HG03432 (cell line): ENCODE data around the gene SERINC2.

ENCODE experiments used
- ATAC-seq: cut with Tn5 transposase; IDR thresholded peaks from one replicate; pipeline ENCODE4 v1.9.1; 2021; ENCODE audit warnings: mild to moderate bottlenecking, moderate library complexity; ENCODE audit not compliant: unreplicated experiment

Gene SERINC2

GRCh38 chr1:31412732-31413404, at the start of gene SERINC2:
Gene SERINC2 (plus strand): TSS chr1:31413213. CDS start chr1:31413266, 53 bp downstream.
- no peak for ATAC-seq

GRCh38 chr1:31364561-31365250, 48.3 kb upstream of the SERINC2 start:
- ATAC-seq, result no peak

- ATAC-seq, result no peak
Observed at GRCh38 chr1:31366796-31367195, 46.2 kb upstream of the SERINC2 start.

GRCh38 chr1:31368611-31369107, 44.4 kb upstream of the SERINC2 start:
- no peak for ATAC-seq

- ATAC-seq, result no peak
Observed at GRCh38 chr1:31370021-31370420, 43.0 kb upstream of the SERINC2 start.

- ATAC-seq, result no peak
Observed at GRCh38 chr1:31370565-31370964, 42.4 kb upstream of the SERINC2 start.

GRCh38 chr1:31371121-31371959, 41.7 kb upstream of the SERINC2 start:
- ATAC-seq, result no peak

- no peak for ATAC-seq
Observed at GRCh38 chr1:31372051-31372450, 41.0 kb upstream of the SERINC2 start.

GRCh38 chr1:31372751-31373055, 40.3 kb upstream of the SERINC2 start:
- no peak for ATAC-seq

- ATAC-seq, result no peak
Observed at GRCh38 chr1:31373056-31373896, 39.7 kb upstream of the SERINC2 start, which contains the start of gene FABP3. Gene FABP3 (minus strand): TSS chr1:31373076. CDS start chr1:31373014, 62 bp downstream.

GRCh38 chr1:31373897-31374486, 39.0 kb upstream of the SERINC2 start:
- ATAC-seq, result no peak

GRCh38 chr1:31374511-31375196, 38.4 kb upstream of the SERINC2 start:
- ATAC-seq, result no peak

- no peak for ATAC-seq
Observed at GRCh38 chr1:31376375-31377134, 36.5 kb upstream of the SERINC2 start.

GRCh38 chr1:31377364-31377863, 35.6 kb upstream of the SERINC2 start:
- ATAC-seq, result no peak

GRCh38 chr1:31378001-31378400, 35.0 kb upstream of the SERINC2 start:
- no peak for ATAC-seq

- no peak for ATAC-seq
Observed at GRCh38 chr1:31380181-31380580, 32.8 kb upstream of the SERINC2 start.

GRCh38 chr1:31381394-31382294, 31.4 kb upstream of the SERINC2 start:
- no peak for ATAC-seq
